Measurements from ENCODE around the gene TIPARP. TPM values are rescaled to one million over a fixed set of nuclear protein-coding genes. Genes with fewer than 3 reads are reported as not detected.
A peak's percentile ranks its signal among the peaks of the same experiment; 100 is the strongest.

Gene TIPARP
- total and polyA plus RNA-seq, 12 donors = 13.8 to 74.6 (median 23.1) TPM

GRCh38 chr3:156632601-156633000, 41.8 kb upstream of the TIPARP start:
- H3K27ac ChIP-seq = no peak overlapping the region
- no peaks in the 10 kb centered on the region for H3K36me3 ChIP-seq
- no peaks in the 10 kb centered on the region for H3K9me3 ChIP-seq
- no peaks in the 10 kb centered on the region for H3K27me3 ChIP-seq
- no peak overlapping the region for H3K4me3 ChIP-seq
- WGBS, 2 donors = 73 to 85% methylated on average over 4 of the region's 4 CpGs
- intact Hi-C loops (cut with DNase I) = no loop called here
- no peak for DNase-seq
- H3K4me1 ChIP-seq = peaks cover 0 to 18% (median 0%) of the 10 kb centered on the region in 9 donors
- no peak for TF ChIP-seq CTCF (IDR thresholded peaks at IDR 0.05)
- ATAC-seq = no peak

DNA sequence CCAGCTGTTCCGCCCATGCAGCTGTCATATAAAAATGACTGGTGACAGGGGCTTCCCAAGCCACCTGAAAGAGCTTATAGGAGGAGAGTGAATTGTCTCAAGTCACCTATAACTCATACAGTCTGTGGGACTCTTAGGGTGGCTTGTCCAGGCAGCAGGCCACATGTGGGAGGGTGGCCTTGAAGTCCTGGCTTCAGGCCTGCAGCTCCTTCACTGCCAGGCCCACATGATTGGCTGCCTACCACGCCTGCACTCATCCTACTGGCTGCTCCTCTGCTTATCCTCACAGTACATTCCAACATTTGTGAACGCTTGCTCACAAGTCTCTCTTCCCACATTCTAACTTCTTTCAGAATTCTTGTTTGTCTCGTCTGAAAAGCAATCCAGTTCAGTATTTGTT, 41.1 kb upstream of the TIPARP start:
- Histone ChIP-seq H3K36me3 (no peaks in the 10 kb centered on the region), H3K9me3 (no peaks in the 10 kb centered on the region), H3K27me3 (no peaks in the 10 kb centered on the region), H3K4me3 (no peak overlapping the region), H3K27ac (peak overlapping the region in 2 of 10 donors; percentile 15 to 22), H3K4me1 (peaks cover 0 to 12% (median 0%) of the 10 kb centered on the region in 9 donors)
- intact Hi-C loops (cut with DNase I) = no loop called here
- TF ChIP-seq CTCF (IDR thresholded peaks at IDR 0.05) = no peak
- 59 to 60% methylated on average over 4 of the region's 4 CpGs for WGBS, 2 donors
- peak; percentile 83 to 94 (median 88) for ATAC-seq
- peak; percentile 16 to 50 for DNase-seq

DNA sequence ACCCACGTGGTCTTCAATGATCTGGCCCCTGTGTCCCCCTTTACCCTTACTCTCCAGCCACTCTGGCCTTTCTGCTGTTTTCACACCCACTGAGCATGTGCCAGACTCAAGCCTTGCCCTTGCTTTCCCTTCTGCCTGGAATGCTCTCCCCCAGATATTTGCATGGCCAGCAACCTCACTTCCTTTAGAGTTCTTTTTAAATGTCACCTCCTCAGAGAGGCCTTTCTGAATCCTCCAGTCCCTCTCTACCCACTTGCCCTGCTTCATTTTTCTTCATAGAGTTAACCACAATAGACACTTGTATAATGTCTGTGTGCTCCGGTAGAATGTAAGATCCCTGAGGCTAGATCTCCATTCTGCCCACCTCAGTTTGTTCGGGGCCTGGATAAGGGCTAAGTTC, 39.4 kb upstream of the TIPARP start:
- intact Hi-C loops (cut with DNase I) = no loop called here
- WGBS, 2 donors = 70 to 87% methylated on average over 3 of the region's 3 CpGs
- H3K27me3 ChIP-seq = no peaks in the 10 kb centered on the region
- ATAC-seq = no peak
- H3K4me1 ChIP-seq = peaks cover 0 to 9% (median 0%) of the 10 kb centered on the region in 9 donors
- no peak overlapping the region for H3K4me3 ChIP-seq
- DNase-seq = no peak
- no peaks in the 10 kb centered on the region for H3K36me3 ChIP-seq
- no peak overlapping the region for H3K27ac ChIP-seq
- no peaks in the 10 kb centered on the region for H3K9me3 ChIP-seq
- TF ChIP-seq CTCF (IDR thresholded peaks at IDR 0.05) = no peak

GRCh38 chr3:156635973-156636372, 38.4 kb upstream of the TIPARP start:
- Histone ChIP-seq H3K27ac (no peak overlapping the region), H3K4me3 (no peak overlapping the region), H3K27me3 (no peaks in the 10 kb centered on the region), H3K4me1 (peaks cover 0 to 9% (median 0%) of the 10 kb centered on the region in 9 donors), H3K36me3 (no peaks in the 10 kb centered on the region), H3K9me3 (no peaks in the 10 kb centered on the region)
- intact Hi-C loops (cut with DNase I) = no loop called here
- TF ChIP-seq CTCF (IDR thresholded peaks at IDR 0.05) = no peak
- WGBS, 2 donors = 68 to 77% methylated on average over 3 of the region's 3 CpGs
- ATAC-seq = no peak
- DNase-seq = no peak

Measured in heart right ventricle (tissue), 16 donors.